Activated T-helper 1 cell treated with Interleukin-2 at 50 U/mL for 16 hours (primary cell): Measurements from ENCODE around the gene RNPEPL1.

ENCODE experiments used
- DNase-seq: peaks from one replicate; pipeline ENCODE4 v3.0.0-alpha.2; 2020; ENCODE audit warnings: low read depth

The RNPEPL1 gene

GRCh38 chr2:240565333-240566202, 2.7 kb upstream of the RNPEPL1 start:
- peak; percentile 89 for DNase-seq

DNA sequence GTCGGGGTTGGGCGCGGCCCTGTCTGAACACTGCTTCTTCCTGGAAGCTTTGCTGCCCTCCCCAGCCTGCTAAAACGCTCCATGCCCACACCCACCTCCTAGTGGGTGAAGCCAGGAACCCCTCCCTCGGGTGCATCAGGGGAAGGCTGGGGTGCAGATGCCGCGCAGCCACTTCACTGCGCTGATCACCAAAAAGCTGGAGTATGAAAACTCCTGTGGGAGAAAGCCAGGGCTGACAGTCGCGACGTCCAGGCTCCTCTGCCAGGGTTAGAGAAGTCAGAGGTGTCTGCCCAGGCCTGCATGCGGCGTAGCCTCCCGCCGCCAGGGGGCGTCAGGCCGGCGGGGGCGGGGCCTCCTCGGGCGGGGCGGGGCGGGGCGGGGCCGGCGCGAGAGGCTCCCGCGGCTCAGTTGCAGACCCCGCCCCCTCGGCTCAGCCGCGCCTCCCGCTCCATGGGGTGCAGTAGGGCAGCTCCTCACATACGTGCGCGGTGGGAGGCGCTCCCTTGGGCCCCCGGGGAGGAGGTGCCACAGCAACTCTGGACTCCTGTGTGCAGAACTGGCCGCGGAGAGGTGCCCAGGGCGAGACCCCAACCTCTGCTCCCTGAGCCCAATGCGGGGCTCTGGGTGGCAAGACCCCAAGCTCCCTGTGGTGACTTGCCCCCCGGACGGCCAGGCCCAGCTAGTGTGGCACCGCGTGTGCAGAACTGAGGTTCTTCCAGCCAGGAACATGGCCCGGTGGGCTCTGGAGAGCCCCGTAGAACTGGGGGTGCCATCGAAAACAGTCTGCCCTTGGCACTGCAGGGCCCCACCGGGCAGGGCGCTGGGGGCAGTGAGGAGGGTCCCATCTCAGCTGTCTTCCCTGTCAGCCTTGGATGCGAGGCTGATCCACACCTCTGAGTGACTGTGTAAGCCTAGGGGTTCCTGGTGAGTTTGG, 1.8 kb upstream of the RNPEPL1 start:
- DNase-seq = peak; percentile 92

GRCh38 chr2:240567137-240567871, 980 bp upstream of the RNPEPL1 start:
- no peak for DNase-seq

- peak; percentile 57 for DNase-seq
Measured at GRCh38 chr2:240568678-240569522, 616 bp downstream of the RNPEPL1 start.

GRCh38 chr2:240569523-240569997, 1.3 kb downstream of the RNPEPL1 start:
- DNase-seq = no peak

DNA sequence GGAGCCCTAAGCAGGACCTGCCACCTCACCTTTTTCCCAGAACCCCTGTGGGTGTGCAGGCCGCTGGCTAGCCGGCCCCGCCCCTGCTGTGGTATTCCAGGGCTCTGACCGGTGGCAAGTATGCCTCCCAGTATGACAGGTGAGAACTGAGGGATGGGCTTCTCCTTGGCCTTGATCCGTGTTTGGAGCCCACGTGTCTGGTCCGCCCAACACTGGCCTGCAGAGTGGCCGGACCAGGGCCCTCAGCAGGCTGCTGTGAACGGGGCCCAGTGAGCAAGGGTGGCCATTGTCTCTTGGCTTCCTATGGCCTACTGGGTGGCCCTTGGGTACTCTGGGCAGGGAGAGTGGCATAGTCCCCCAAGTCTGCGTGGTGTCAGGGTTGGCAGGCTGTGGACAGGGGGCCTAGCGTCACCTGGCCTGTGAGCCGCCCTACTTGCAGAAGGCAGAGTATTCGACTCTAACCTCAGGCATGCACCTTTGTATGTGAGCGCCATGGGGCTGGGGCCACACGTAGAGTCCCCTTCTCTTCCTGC, 1.8 kb downstream of the RNPEPL1 start:
- DNase-seq = no peak

GRCh38 chr2:240570531-240571313, 2.4 kb downstream of the RNPEPL1 start:
- DNase-seq = no peak

- no peak for DNase-seq
Measured at GRCh38 chr2:240571314-240571973, 3.2 kb downstream of the RNPEPL1 start.

GRCh38 chr2:240572141-240573031, 4.1 kb downstream of the RNPEPL1 start:
- no peak for DNase-seq

DNA sequence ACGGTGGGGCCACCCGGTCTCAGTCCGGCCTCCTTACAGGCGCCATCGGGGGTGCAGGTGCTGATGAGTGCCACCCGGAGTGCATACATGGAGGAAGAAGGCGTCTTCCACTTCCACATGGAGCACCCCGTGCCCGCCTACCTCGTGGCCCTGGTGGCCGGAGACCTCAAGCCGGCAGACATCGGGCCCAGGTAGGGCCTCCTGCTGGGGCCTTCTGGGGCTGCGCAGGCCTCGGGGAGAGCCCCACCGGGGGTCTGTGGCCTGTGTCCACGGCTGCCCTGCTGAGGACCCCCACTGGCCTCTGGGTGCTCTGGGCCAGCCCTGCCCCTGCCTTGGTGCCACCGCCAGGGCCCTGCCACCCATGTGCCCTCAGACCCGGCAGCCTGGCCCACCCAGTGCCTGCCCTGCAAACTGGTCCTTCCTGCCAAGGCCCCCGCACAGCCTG, 4.8 kb downstream of the RNPEPL1 start:
- DNase-seq = no peak

DNA sequence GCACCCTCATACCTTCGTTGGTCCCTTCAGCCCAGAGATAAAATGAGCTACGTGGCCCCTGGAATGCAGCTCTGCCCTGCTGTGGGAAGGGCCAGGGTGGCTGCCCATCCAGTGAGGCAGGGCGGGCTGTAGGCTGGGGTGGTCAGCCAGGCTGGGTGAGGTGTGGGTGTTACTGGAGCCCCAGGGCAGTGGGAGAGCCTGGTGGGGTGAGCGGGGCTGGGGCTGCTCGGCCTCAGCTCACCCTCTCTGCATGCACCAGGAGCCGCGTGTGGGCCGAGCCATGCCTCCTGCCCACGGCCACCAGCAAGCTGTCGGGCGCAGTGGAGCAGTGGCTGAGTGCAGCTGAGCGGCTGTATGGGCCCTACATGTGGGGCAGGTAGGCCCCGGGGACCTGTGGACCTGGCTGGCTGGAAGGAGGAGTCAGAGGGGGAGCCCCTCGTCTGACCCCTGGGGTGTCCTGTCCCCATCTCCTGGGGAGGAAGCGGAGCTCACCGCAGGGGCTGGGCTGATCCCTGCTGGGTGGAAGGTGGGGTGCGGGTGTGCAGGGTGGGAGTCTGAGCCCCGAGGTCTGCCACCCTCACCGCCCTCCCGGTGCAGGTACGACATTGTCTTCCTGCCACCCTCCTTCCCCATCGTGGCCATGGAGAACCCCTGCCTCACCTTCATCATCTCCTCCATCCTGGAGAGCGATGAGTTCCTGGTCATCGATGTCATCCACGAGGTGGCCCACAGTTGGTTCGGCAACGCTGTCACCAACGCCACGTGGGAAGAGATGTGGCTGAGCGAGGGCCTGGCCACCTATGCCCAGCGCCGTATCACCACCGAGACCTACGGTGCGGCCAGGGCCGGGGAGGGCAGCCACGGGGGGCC, 5.5 kb downstream of the RNPEPL1 start:
- DNase-seq = no peak

DNA sequence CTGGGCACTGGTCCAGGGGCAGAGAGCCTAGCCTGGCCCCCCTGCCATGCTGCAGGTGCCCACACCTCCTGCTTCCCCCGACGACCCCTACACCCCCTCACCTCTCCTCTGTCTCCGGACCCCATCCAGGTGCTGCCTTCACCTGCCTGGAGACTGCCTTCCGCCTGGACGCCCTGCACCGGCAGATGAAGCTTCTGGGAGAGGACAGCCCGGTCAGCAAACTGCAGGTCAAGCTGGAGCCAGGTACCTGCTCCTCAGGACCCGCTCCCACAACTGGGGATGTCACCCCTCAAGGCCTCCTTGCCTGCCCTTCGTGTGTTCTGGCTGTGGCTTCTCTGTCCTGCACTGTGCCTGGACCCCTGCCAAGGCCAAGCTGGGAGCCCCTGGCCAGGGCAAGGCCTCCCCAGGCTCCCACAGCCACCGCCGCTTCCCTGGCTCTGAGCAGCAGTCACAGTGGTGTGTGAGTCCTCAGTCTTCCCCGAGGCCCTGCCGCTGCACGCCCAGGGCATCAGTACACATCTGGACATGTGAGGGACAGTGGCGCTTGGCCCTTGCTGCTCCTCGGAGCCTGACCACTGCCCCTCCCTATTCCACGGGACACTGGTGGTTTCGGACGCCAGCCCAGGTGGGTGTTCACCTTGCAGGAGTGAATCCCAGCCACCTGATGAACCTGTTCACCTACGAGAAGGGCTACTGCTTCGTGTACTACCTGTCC, 6.3 kb downstream of the RNPEPL1 start:
- no peak for DNase-seq

- no peak for DNase-seq
Measured at GRCh38 chr2:240575101-240575965, 7.0 kb downstream of the RNPEPL1 start.

GRCh38 chr2:240576036-240576435, 7.8 kb downstream of the RNPEPL1 start:
- no peak for DNase-seq

DNA sequence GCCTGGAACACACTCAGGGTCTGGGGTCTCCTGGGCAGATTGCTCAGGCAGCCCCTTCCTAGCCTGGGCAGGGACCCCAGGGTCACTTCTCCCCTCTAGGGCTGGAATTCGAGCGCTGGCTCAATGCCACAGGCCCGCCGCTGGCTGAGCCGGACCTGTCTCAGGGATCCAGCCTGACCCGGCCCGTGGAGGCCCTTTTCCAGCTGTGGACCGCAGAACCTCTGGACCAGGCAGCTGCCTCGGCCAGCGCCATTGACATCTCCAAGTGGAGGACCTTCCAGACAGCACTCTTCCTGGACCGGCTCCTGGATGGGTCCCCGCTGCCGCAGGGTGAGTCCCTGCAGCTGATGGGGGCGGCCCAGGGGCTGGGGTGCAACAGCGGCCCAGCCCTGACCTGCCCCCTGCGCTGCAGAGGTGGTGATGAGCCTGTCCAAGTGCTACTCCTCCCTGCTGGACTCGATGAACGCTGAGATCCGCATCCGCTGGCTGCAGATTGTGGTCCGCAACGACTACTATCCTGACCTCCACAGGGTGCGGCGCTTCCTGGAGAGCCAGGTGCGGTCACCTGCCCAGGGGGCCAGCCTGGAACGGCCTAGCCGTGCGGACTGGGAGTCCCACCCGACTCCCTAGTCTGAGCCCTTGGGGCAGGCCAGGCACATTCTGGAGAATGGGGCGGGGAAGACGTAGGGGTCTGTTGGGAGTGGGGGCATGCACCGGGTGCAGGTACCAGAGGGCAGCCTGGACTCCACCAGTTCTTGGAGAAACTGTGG, 8.3 kb downstream of the RNPEPL1 start:
- no peak for DNase-seq
